Mesothelial cell of epicardium (in vitro differentiated cells): Measurements from ENCODE around the gene TEAD3. TPM values are rescaled to one million over a fixed set of nuclear protein-coding genes. Genes with fewer than 3 reads are reported as not detected.

Experiments
- DNase-seq, 2 experiments: peaks; one replicate each; pipeline ENCODE4 v3.0.0; 2021; ENCODE audit warnings: low spot score in 2 of 2; ENCODE audit not compliant: unreplicated experiment in 2 of 2
- H3K27ac Mint-ChIP-seq: 2 replicates; pipeline ENCODE4 v1.8.0; 2021; ENCODE audit warnings: mixed read lengths
- H3K27me3 Mint-ChIP-seq: 2 replicates; pipeline ENCODE4 v1.8.0; 2021; ENCODE audit warnings: low read depth, mixed read lengths
- H3K36me3 Mint-ChIP-seq: 2 replicates; pipeline ENCODE4 v1.8.0; 2021; ENCODE audit warnings: mixed read lengths
- H3K4me1 Mint-ChIP-seq: 2 replicates; pipeline ENCODE4 v1.8.0; 2021; ENCODE audit warnings: mixed read lengths
- H3K4me3 Mint-ChIP-seq: 2 replicates; pipeline ENCODE4 v1.8.0; 2021; ENCODE audit warnings: mild to moderate bottlenecking, moderate library complexity, mixed read lengths
- H3K9me3 Mint-ChIP-seq: 2 replicates; pipeline ENCODE4 v1.8.0; 2021; ENCODE audit warnings: mixed read lengths
- total RNA-seq: library from RNA; stranded (reverse); gene quantifications from 3 replicates; pipeline ENCODE4 v1.2.1, GENCODE V29; 2021
- TF ChIP-seq, protein P1 (sequence below): fragments of 200-600 bp; sonication (generic); IDR thresholded peaks from one replicate; pipeline ENCODE4 v1.5.0; 2021; ENCODE audit warnings: antibody characterized with exemption; ENCODE audit not compliant: unreplicated experiment

TEAD3 gene
- total RNA-seq, 1 donor from 2014 or later, result 91.4 TPM

DNA sequence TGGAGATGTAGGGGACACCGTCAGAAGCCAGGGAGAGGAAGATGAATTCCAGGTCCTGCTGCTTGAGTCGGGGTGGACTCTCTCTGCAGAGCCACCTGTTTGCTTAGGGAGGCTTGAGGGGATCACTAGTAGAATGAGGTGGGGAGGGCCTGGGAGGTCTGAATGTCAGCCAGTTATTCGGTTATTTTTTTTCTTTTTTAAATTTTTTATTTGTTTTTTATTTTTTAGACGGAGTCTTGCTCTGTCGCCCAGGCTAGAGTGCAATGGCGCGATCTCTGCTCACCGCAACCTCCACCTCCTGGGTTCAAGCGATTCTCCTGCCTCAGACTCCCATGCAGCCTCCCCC is 8.4 kb downstream of the TEAD3 start:
- H3K27ac Mint-ChIP-seq, result peak overlapping the region; percentile 99
- TF ChIP-seq, protein P1, sequence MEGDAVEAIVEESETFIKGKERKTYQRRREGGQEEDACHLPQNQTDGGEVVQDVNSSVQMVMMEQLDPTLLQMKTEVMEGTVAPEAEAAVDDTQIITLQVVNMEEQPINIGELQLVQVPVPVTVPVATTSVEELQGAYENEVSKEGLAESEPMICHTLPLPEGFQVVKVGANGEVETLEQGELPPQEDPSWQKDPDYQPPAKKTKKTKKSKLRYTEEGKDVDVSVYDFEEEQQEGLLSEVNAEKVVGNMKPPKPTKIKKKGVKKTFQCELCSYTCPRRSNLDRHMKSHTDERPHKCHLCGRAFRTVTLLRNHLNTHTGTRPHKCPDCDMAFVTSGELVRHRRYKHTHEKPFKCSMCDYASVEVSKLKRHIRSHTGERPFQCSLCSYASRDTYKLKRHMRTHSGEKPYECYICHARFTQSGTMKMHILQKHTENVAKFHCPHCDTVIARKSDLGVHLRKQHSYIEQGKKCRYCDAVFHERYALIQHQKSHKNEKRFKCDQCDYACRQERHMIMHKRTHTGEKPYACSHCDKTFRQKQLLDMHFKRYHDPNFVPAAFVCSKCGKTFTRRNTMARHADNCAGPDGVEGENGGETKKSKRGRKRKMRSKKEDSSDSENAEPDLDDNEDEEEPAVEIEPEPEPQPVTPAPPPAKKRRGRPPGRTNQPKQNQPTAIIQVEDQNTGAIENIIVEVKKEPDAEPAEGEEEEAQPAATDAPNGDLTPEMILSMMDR, result no peak
- peaks cover 3% of the 10 kb centered on the region for H3K36me3 Mint-ChIP-seq
- DNase-seq, result no peak
- H3K27me3 Mint-ChIP-seq, result no peaks in the 10 kb centered on the region
- peaks cover 71% of the 10 kb centered on the region for H3K4me1 Mint-ChIP-seq
- no peak overlapping the region for H3K4me3 Mint-ChIP-seq
- no peaks in the 10 kb centered on the region for H3K9me3 Mint-ChIP-seq

DNA sequence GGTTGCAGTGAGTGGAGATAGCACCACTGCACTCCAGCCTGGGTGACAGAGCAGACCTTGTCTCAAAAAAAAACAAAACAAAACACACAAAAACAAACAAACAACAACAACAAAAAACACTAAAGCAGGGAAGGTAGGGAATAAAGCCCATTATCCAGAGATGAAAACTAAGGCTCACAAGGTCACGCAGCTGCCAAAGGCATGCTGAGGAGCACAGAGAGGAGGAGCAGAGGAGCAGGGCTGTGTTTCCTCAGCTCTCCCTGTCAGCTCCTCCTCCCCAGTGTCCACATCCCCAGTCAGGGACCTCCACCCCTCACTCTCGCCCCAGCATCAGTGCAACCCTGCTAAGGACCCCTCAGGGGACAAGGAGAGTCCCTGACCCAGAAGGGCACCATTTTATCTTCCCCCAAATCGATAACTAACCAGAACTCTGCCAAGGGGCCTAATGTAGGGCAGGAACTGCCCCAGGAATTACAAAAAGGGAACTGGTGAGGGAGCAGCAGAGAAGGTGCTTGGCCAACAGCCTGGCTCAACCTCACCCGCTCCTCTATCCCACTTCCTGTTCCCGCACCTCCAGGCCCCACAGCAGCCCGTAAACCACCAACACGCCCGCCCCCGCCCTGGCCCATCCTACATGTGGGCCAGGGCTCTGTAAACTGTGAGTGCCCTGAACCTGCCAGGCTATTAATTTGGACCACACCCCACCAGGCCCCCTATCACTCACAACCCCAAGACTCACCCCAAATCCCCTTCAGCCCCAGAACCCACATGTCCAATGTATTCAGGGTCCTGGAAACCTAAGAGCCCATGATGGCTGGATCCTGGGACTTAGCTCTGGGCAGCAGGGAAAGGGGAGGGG is 9.0 kb downstream of the TEAD3 start:
- DNase-seq, result no peak
- H3K27ac Mint-ChIP-seq, result peak overlapping the region; percentile 99
- H3K4me3 Mint-ChIP-seq, result peak overlapping the region; percentile 18
- peaks cover 68% of the 10 kb centered on the region for H3K4me1 Mint-ChIP-seq
- no peaks in the 10 kb centered on the region for H3K9me3 Mint-ChIP-seq
- H3K27me3 Mint-ChIP-seq, result no peaks in the 10 kb centered on the region
- TF ChIP-seq, protein P1, result no peak
- H3K36me3 Mint-ChIP-seq, result peaks cover 7% of the 10 kb centered on the region

DNA sequence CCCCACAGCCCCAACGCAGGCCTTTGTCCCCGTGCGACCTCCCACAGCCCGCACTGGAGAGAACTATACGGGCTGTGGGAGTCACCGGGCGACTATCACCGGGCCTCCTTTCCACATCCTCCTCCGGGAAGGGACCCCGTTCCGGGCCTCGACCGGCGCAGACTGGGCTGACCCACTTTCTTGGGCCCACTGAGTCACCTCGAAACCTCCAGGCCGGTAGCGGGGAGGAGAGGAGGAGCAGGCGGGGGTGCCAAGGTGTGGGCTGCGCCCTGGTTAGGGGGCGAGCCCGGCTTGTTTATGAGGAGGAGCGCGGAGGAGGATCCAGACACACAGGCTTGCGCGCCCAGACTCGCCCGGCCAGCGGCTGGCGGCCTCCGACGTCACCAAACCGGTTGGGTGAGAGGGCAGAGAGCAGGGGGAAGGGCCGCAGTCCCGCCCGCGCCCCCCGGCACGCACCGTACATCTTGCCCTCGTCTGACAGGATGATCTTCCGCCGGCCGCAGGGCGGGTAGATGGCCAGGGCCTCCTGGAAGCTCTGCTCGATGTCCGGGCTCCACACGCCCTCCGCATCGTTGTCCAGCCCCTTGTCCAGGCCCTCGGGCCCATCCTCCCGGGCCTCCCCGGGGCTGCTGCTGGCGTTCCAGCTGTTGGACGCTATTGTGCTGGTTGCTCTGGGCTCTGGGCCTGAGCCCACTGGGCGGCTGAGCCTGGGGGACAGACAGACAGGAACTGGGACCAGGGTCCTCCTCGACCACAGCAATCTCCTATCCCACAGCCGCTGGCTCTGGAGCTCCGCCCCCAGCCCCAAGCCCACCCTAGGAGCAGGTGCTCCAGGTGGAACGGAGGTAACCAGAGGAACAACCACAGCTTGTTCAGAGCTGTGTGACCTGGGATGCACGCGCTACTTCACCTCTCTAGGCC is 10.6 kb downstream of the TEAD3 start:
- H3K27ac Mint-ChIP-seq, result peak overlapping the region; percentile 99
- H3K4me3 Mint-ChIP-seq, result peak overlapping the region; percentile 49
- peaks cover 56% of the 10 kb centered on the region for H3K4me1 Mint-ChIP-seq

DNA sequence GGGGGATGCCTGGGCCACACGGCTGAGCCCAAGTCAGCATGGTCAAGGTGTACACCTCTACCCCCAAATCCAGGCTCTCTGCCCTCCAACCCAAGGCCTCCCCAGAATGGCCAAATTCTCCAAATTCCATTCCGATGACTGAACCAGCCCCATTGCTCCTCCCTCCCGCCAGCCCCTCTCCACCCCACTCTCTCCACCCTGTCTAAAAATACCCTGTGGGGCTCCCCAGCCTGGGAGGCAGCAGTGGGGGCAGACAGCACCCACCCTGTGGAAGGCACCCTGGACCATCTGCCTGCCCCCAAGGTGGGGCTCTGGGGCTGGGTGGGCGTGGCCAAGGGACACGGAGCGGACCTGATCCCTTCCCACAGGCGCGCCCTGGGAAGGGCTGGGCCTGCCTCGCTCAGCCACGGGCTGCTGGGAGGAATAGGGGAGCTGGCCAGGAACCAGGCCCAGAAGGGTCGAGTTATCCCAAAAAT is 11.4 kb downstream of the TEAD3 start:
- peak overlapping the region; percentile 49 for H3K4me3 Mint-ChIP-seq
- H3K36me3 Mint-ChIP-seq, result peaks cover 9% of the 10 kb centered on the region
- DNase-seq, result peak in 1 of 2 experiments; percentile 63
- peaks cover 50% of the 10 kb centered on the region for H3K4me1 Mint-ChIP-seq
- TF ChIP-seq, protein P1, result no peak
- H3K9me3 Mint-ChIP-seq, result no peaks in the 10 kb centered on the region
- H3K27ac Mint-ChIP-seq, result peak overlapping the region; percentile 99
- no peaks in the 10 kb centered on the region for H3K27me3 Mint-ChIP-seq

More for the DNA sequence above, 10.6 kb downstream of the TEAD3 start:
- peaks cover 9% of the 10 kb centered on the region for H3K36me3 Mint-ChIP-seq
- H3K9me3 Mint-ChIP-seq, result no peaks in the 10 kb centered on the region
- peak; percentile 76 to 89 for DNase-seq
- TF ChIP-seq, protein P1, result no peak
- H3K27me3 Mint-ChIP-seq, result no peaks in the 10 kb centered on the region

DNA sequence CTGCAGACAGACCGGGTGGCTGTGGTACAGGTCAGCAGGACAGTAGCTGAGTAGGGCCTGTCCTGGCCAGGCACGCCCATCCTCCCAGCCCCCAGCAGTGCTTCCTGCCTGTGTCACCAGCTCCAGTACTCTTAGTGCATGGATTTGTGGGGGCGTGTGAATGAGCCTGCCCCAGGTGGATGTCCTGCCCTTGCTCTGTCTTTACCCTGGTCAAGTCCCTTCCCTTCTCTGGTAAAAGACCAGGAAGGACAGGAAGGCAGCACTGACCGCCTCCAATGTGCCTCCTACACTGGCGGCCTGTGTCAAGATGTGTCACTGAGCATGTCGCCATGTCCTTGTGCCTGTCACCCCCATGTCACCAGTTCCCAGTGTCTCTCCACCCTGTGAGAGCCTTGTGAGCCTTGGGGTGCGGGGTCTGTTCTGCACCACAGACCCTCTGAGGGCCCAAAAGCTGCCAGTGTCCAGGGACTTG is 11.9 kb downstream of the TEAD3 start:
- no peaks in the 10 kb centered on the region for H3K9me3 Mint-ChIP-seq
- TF ChIP-seq, protein P1, result no peak
- peak overlapping the region; percentile 99 for H3K27ac Mint-ChIP-seq
- H3K4me1 Mint-ChIP-seq, result peaks cover 47% of the 10 kb centered on the region
- DNase-seq, result no peak
- H3K27me3 Mint-ChIP-seq, result no peaks in the 10 kb centered on the region
- peak overlapping the region; percentile 49 for H3K4me3 Mint-ChIP-seq
- H3K36me3 Mint-ChIP-seq, result peaks cover 9% of the 10 kb centered on the region
